Testis (tissue), 3 donors: Measurements from ENCODE around the gene A1BG. TPM values are rescaled to one million over a fixed set of nuclear protein-coding genes. Genes with fewer than 3 reads are reported as not detected.
A peak's percentile ranks its signal among the peaks of the same experiment; 100 is the strongest.
"Not testable (repeated sequence)": the region's sequence is repeated elsewhere in the genome, so short reads cannot be mapped to it uniquely, and the experiment has no call there.

Experiments used
- DNase-seq: peaks from one replicate; pipeline ENCODE4 v3.0.0-alpha.2; 2019
- H3K27ac ChIP-seq, 2 donors: fragments of 200-600 bp; sonication (generic); one replicate each; pipeline ENCODE4 v1.5.1; 2019
- H3K27me3 ChIP-seq: fragments of 200-600 bp; sonication (generic); one replicate; pipeline ENCODE4 v1.5.1; 2019
- H3K36me3 ChIP-seq: fragments of 200-600 bp; sonication (generic); one replicate; pipeline ENCODE4 v1.5.1; 2017; ENCODE audit warnings: low read depth; ENCODE audit errors: missing control alignments
- H3K4me1 ChIP-seq: fragments of 200-600 bp; sonication (generic); one replicate; pipeline ENCODE4 v1.5.1; 2019
- H3K4me3 ChIP-seq, 2 donors: fragments of 200-600 bp; sonication (generic); one replicate each; pipeline ENCODE4 v1.5.1; 2017 to 2019
- H3K9me3 ChIP-seq: fragments of 200-600 bp; sonication (generic); one replicate; pipeline ENCODE4 v1.5.1; 2017
- CTCF ChIP-seq, 3 experiments: fragments of 450-650 bp in 2 of 3; fragments of 200-600 bp in 1 of 3; sonication (generic) in 1 of 3; IDR thresholded peaks; one replicate each; pipeline ENCODE4 v1.5.1; 2016 to 2019; ENCODE audit warnings: antibody characterized with exemption in 3 of 3, mild to moderate bottlenecking in 2 of 3, moderate library complexity in 1 of 3
- POLR2A ChIP-seq: fragments of 450-650 bp; IDR thresholded peaks from one replicate; pipeline ENCODE4 v1.6.1; 2017; ENCODE audit warnings: antibody characterized with exemption, mild to moderate bottlenecking, moderate library complexity
- WGBS, 2 donors: methylation state at CpG; one replicate each; pipeline ENCODE4 v1.1.5; 2018; 5-methylcytosine and 5-hydroxymethylcytosine counted together
- intact Hi-C: fragments of 100-400 bp; cut with DNase I; formaldehyde crosslinking; loops from one replicate; pipeline ENCODE4 v1.15.1; 2023; ENCODE audit warnings: low total_unique reads
- polyA plus RNA-seq: library from polyadenylated mRNA; stranded (reverse); fragments of 350-450 nt; fragmentation: Illumina TruSeq; extraction: RNeasy Lipid Tissue Mini Kit (QIAGEN cat#74804); gene quantifications from one replicate; pipeline ENCODE4 v1.2.3, GENCODE V29; 2014; ENCODE audit warnings: low read depth, low replicate concordance; ENCODE audit not compliant: insufficient read depth
- total RNA-seq, 2 donors: library from RNA; depleted of rRNA; stranded (reverse); fragments of >200 nt; gene quantifications; one replicate each; pipeline ENCODE4 v1.2.3, GENCODE V29; 2016

The A1BG gene
- total and polyA plus RNA-seq, 3 donors from 2014 or later = 3.5 to 13.1 (median 4.5) TPM

DNA sequence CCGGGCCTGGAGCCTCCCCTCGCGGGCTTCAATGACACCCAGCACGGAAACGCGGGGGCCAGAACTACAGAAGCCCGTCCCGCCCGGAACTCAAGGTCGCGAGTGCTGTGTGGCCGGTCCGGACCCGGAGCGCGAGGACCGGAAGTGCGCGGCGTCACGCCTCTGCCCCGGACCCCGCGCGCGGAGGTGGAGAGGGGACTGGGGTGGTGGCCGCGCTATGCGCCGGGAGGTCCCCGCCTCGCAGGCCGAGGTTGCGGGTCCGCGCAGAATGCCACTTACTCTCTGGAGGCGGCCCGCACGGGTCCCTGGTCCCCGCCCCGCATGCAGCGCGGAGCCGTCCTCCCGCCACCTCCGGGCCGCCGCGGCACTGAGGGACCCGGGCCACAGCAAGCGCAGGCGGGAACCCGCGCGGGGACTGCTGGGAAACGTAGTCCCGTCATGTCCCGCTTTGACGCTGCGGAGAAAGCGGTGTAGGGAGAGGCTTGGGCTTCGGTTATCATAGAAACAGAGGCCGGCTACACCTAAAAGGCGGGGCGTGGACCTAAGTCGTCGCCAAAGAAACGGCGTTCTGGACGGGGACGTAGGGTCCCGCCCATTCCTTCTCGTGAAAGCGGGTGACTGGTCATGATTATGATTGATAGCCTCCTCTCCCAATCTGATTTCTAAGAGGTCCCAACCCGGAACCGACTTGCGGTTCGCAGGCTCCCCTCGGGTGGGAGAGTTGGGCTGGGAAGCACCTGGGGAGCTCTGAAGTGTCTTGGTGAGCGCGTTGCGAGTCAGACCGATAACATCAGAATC, 27.6 kb upstream of the A1BG start, which contains the start of gene ZNF837:
ZNF837 (minus strand) TSS at position 369 of the 798 bp plus-strand sequence. CDS start 11,698 bp downstream, outside the sequence.
- TF ChIP-seq CTCF (IDR thresholded peaks at IDR 0.05) (no peak), POLR2A (no peak)
- intact Hi-C loops = no loop called here
- Histone ChIP-seq H3K27ac (peak within 1 kb of the TSS; percentile 83 to 95), H3K4me1 (peaks cover 19% of the 10 kb centered on the region), H3K27me3 (no peaks in the 10 kb centered on the region), H3K36me3 (no peaks in the 10 kb centered on the region), H3K4me3 (peak within 1 kb of the TSS; percentile 79 to 80), H3K9me3 (no peaks in the 10 kb centered on the region)
- DNase-seq = peak; percentile 99
- WGBS, 2 donors = 0% methylated on average over 32 to 45 of the region's 83 CpGs

- 2 to 6% methylated on average over 24 of the region's 24 CpGs for WGBS, 2 donors
- H3K36me3 ChIP-seq = no peaks in the 10 kb centered on the region
- peaks cover 12% of the 10 kb centered on the region for H3K4me1 ChIP-seq
- H3K27me3 ChIP-seq = no peaks in the 10 kb centered on the region
- H3K27ac ChIP-seq = peak overlapping the region; percentile 83 to 95
- no peaks in the 10 kb centered on the region for H3K9me3 ChIP-seq
- no peak for DNase-seq
- intact Hi-C loops = no loop called here
- TF ChIP-seq POLR2A = no peak
- TF ChIP-seq CTCF (IDR thresholded peaks at IDR 0.05) = no peak
- peak overlapping the region; percentile 79 to 80 for H3K4me3 ChIP-seq
Observed at GRCh38 chr19:58380037-58380661, 26.9 kb upstream of the A1BG start.

- no peaks in the 10 kb centered on the region for H3K9me3 ChIP-seq
- no peak overlapping the region for H3K27ac ChIP-seq
- no peak for DNase-seq
- H3K27me3 ChIP-seq = no peaks in the 10 kb centered on the region
- no peak overlapping the region for H3K4me3 ChIP-seq
- no peaks in the 10 kb centered on the region for H3K36me3 ChIP-seq
- TF ChIP-seq CTCF (IDR thresholded peaks at IDR 0.05) (no peak), POLR2A (no peak)
- H3K4me1 ChIP-seq = peaks cover 11% of the 10 kb centered on the region
- intact Hi-C loops = no loop called here
- WGBS, 2 donors = 57 to 89% methylated on average over 3 to 6 of the region's 6 CpGs
Observed at GRCh38 chr19:58379246-58379645, 26.0 kb upstream of the A1BG start.

DNA sequence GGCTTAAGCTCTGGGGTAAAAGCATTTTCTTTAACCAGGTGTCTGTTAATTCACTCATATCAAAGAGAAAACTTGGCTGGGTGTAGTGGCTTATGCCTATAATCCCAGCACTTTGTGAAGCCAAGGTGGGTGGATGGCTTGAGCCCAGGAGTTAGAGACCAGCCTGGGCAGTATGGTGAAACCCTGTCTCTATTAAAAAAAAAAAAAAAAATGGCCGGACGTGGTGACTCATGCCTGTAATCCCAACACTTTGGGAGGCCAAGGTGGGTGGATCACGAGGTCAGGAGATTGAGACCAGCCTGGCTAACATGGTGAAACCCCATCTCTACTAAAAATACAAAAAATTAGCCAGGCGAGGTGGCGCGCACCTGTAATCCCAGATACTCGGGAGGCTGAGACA, 23.4 kb upstream of the A1BG start:
- H3K4me1 ChIP-seq = peaks cover 13% of the 10 kb centered on the region

DNA sequence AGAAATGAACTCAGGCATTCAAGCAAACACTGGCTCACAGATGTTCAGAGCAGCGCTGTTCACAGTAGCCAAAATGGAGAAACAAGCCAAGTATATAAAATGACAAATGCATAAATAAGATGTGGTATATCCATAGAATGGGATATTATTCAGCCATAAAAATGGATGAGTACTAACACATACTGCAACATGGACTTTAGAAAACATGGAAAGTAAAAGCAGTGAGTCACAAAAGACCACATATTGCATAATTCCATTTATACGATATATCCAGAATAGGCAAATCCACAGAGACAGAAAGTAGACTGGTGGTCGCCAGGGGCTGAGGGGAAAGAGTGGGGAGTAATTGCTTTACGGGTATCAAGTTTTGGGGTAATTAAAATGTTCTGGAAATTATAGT, 20.9 kb upstream of the A1BG start:
- DNase-seq = no peak
- no peaks in the 10 kb centered on the region for H3K9me3 ChIP-seq
- peaks cover 7% of the 10 kb centered on the region for H3K4me1 ChIP-seq
- H3K27ac ChIP-seq = no peak overlapping the region
- H3K36me3 ChIP-seq = no peaks in the 10 kb centered on the region
- intact Hi-C loops = no loop called here
- no peak overlapping the region for H3K4me3 ChIP-seq
- H3K27me3 ChIP-seq = no peaks in the 10 kb centered on the region
- 91 to 93% methylated on average over 4 of the region's 4 CpGs for WGBS, 2 donors
- TF ChIP-seq POLR2A = no peak
- TF ChIP-seq CTCF (IDR thresholded peaks at IDR 0.05) = no peak

More for the DNA sequence above, 23.4 kb upstream of the A1BG start:
- intact Hi-C loops, H3K27me3 ChIP-seq, H3K4me3 ChIP-seq, H3K36me3 ChIP-seq, H3K27ac ChIP-seq, DNase-seq, H3K9me3 ChIP-seq: not testable (repeated sequence)
- WGBS, 2 donors = 85 to 93% methylated on average over 7 of the region's 7 CpGs
